SK-N-SH (cell line): Measurements from ENCODE around the gene FADS2. TPM values are rescaled to one million over a fixed set of nuclear protein-coding genes. Genes with fewer than 3 reads are reported as not detected.
A peak's percentile ranks its signal among the peaks of the same experiment; 100 is the strongest.

Source experiments
- CTCF ChIA-PET: fragments of 300-600, 350-600 bp; formaldehyde crosslinking; extraction: SDS; loops from one replicate; lab custom pipeline; 2021; lab: Yijun Ruan, JAX
- POLR2A ChIA-PET: fragments of 350-600 bp; sonication (Branson Sonifier 250); formaldehyde crosslinking; extraction: SDS; loops from one replicate; lab custom pipeline; 2020; ENCODE audit warnings: antibody characterized with exemption, inconsistent platforms; lab: Yijun Ruan, JAX
- DNase-seq: peaks from one replicate; pipeline ENCODE4 v3.0.0; 2012
- H2AFZ ChIP-seq: fragments of 200-600 bp; sonication (generic); 2 replicates; pipeline ENCODE4 v1.8.1; 2016; ENCODE audit warnings: antibody characterized with exemption, mild to moderate bottlenecking, low read depth
- H3F3A ChIP-seq: fragments of 200-600 bp; sonication (generic); replicated peaks from 2 replicates; pipeline ENCODE3; 2016; ENCODE audit warnings: antibody characterized with exemption, mild to moderate bottlenecking; ENCODE audit not compliant: insufficient read depth
- H3K27ac ChIP-seq, 2 experiments: fragments of 200-500 bp in 1 of 2; fragments of 200-600 bp in 1 of 2; sonication (Bioruptor generic) in 1 of 2; sonication (generic), shearing (Covaris generic) in 1 of 2; 2 replicates each; pipeline versions ENCODE4 v1.5.1 to v1.6.1; 2014 to 2016; ENCODE audit warnings: low read depth in 2 of 2, inconsistent platforms in 1 of 2, low read length in 1 of 2, mild to moderate bottlenecking in 1 of 2, mixed read lengths in 1 of 2
- H3K27me3 ChIP-seq: fragments of 200-600 bp; sonication (generic), shearing (Covaris generic); 2 replicates; pipeline ENCODE4 v1.6.1; 2016; ENCODE audit warnings: mixed run types; ENCODE audit not compliant: insufficient read depth
- H3K36me3 ChIP-seq, 2 experiments: fragments of 200-500 bp in 1 of 2; fragments of 200-600 bp in 1 of 2; sonication (Bioruptor generic) in 1 of 2; sonication (generic) in 1 of 2; replicated peaks in 1 of 2; 2 replicates each; pipeline versions ENCODE3 to v1.5.1; 2014 to 2016; ENCODE audit warnings: low read length in 1 of 2, mild to moderate bottlenecking in 1 of 2; ENCODE audit not compliant: insufficient read depth in 2 of 2, control insufficient read depth in 1 of 2
- H3K4me1 ChIP-seq, 2 experiments: fragments of 200-500 bp in 1 of 2; fragments of 200-600 bp in 1 of 2; sonication (Bioruptor generic) in 1 of 2; sonication (generic), shearing (Covaris generic) in 1 of 2; 2 replicates each; pipeline versions ENCODE4 v1.5.1 to v1.6.1; 2014 to 2016; ENCODE audit warnings: low read depth in 1 of 2, low read length in 1 of 2, mixed run types in 1 of 2; ENCODE audit not compliant: insufficient read depth in 2 of 2, control insufficient read depth in 1 of 2
- H3K4me2 ChIP-seq: fragments of 200-600 bp; sonication (generic), shearing (Covaris generic); 2 replicates; pipeline ENCODE4 v1.6.1; 2017; ENCODE audit warnings: mixed run types
- H3K4me3 ChIP-seq, 2 experiments: fragments of 200-500 bp in 1 of 2; fragments of 200-600 bp in 1 of 2; sonication (Bioruptor generic) in 1 of 2; sonication (generic), shearing (Covaris generic) in 1 of 2; 2 replicates each; pipeline versions ENCODE4 v1.5.1 to v1.8.1; 2014 to 2016; ENCODE audit warnings: low read depth in 2 of 2, inconsistent platforms in 1 of 2, low read length in 1 of 2, mild to moderate bottlenecking in 1 of 2, mixed read lengths in 1 of 2, moderate library complexity in 1 of 2
- H3K79me2 ChIP-seq: fragments of 200-600 bp; sonication (generic); 2 replicates; pipeline ENCODE4 v1.8.1; 2017; ENCODE audit warnings: mild to moderate bottlenecking; ENCODE audit not compliant: insufficient read depth
- H3K9ac ChIP-seq: fragments of 200-600 bp; sonication (generic); 2 replicates; pipeline ENCODE4 v1.6.1; 2017; ENCODE audit warnings: mixed run types
- H3K9me2 ChIP-seq: fragments of 200-600 bp; sonication (generic); 2 replicates; pipeline ENCODE4 v1.6.1; 2017; ENCODE audit warnings: mixed run types
- H3K9me3 ChIP-seq: fragments of 200-600 bp; sonication (generic); 2 replicates; pipeline ENCODE4 v1.6.1; 2017; ENCODE audit warnings: mixed run types, mild to moderate bottlenecking, moderate library complexity
- H4K20me1 ChIP-seq: fragments of 200-600 bp; sonication (generic); 2 replicates; pipeline ENCODE4 v1.6.1; 2017; ENCODE audit warnings: mild to moderate bottlenecking, mixed run types; ENCODE audit not compliant: insufficient read depth
- ELF1 ChIP-seq: IDR thresholded peaks from 2 replicates; pipeline ENCODE4 v1.4.0; 2012
- GABPA ChIP-seq: IDR thresholded peaks from 2 replicates; pipeline ENCODE4 v1.4.0; 2012; ENCODE audit warnings: low read depth, mild to moderate bottlenecking
- IRF3 ChIP-seq: fragments of 150-350 bp; IDR thresholded peaks from 2 replicates; pipeline ENCODE4 v1.6.1; 2016; ENCODE audit warnings: mild to moderate bottlenecking, low read depth, low read length
- MAX ChIP-seq: IDR thresholded peaks from 2 replicates; pipeline ENCODE4 v1.4.0; 2012; ENCODE audit warnings: low read depth
- MEF2A ChIP-seq: IDR thresholded peaks from 2 replicates; pipeline ENCODE4 v1.4.0; 2012; ENCODE audit warnings: low read depth, borderline replicate concordance
- MXI1 ChIP-seq: IDR thresholded peaks from 2 replicates; pipeline ENCODE4 v1.6.1; 2012; ENCODE audit warnings: mild to moderate bottlenecking, low read depth, low read length, improper control_type of control experiment
- PBX3 ChIP-seq: IDR thresholded peaks from 2 replicates; pipeline ENCODE4; 2012
- POLR2AphosphoS5 ChIP-seq: IDR thresholded peaks from 2 replicates; pipeline ENCODE4 v1.6.1; 2012; ENCODE audit warnings: low read depth, low read length
- RCOR1 ChIP-seq: fragments of 150-350 bp; IDR thresholded peaks from 2 replicates; pipeline ENCODE4 v1.6.1; 2017; ENCODE audit warnings: antibody characterized with exemption, low read length
- REST ChIP-seq: IDR thresholded peaks from 2 replicates; pipeline ENCODE4 v1.6.1; 2012; ENCODE audit warnings: mild to moderate bottlenecking, low read depth, low read length, moderate library complexity
- RXRA ChIP-seq: IDR thresholded peaks from 2 replicates; pipeline ENCODE4 v1.4.0; 2012; ENCODE audit warnings: low read depth, mild to moderate bottlenecking, borderline replicate concordance
- SIN3A ChIP-seq: IDR thresholded peaks from 2 replicates; pipeline ENCODE4 v1.6.1; 2012; ENCODE audit warnings: low read depth, mild to moderate bottlenecking, low read length, moderate library complexity, borderline replicate concordance
- SMC3 ChIP-seq: IDR thresholded peaks from 2 replicates; pipeline ENCODE4 v1.6.1; 2012; ENCODE audit warnings: low read depth, low read length, improper control_type of control experiment
- TCF12 ChIP-seq: IDR thresholded peaks from 2 replicates; pipeline ENCODE4 v1.4.0; 2012
- WGBS: methylation state at CpG from one replicate; pipeline ENCODE4 v1.1.6; 2017; ENCODE audit warnings: low lambda C conversion rate; 5-methylcytosine and 5-hydroxymethylcytosine counted together
- polyA plus RNA-seq, 3 experiments: library from polyadenylated mRNA; depleted of rRNA; stranded (reverse); fragments of >200 nt; gene quantifications; 2 replicates each; pipeline ENCODE4 v1.2.3, GENCODE V29; 2012

FADS2 gene
- polyA plus RNA-seq, 1 of the 3 experiments (the other 2 are of a cell fraction) = 67.8 TPM

- TF ChIP-seq MXI1 (0 out of 2 replicates have a peak, but pooled peaks have one; percentile 17), MAX (no peak), RCOR1 (no peak), PBX3 (no peak), IRF3 (no peak), ELF1 (no peak), GABPA (no peak), POLR2AphosphoS5 (no peak), SMC3 (peak; percentile 99)
Observed at GRCh38 chr11:61899146-61899841, 71.2 kb downstream of the FADS2 start (continued).

- DNase-seq = no peak
- 96% methylated on average over 15 of the region's 17 CpGs for WGBS
- POLR2A ChIA-PET = interaction anchor here (0.9 to 3.2 kb wide), 4 partner anchors 47 to 67 kb away, joined by 3 to 11 read pairs (median 10); partner anchors contain the start of gene FTH1
Observed at GRCh38 chr11:61900251-61900650, 72.2 kb downstream of the FADS2 start.

More at GRCh38 chr11:61900251-61900650, 72.2 kb downstream of the FADS2 start:
- CTCF ChIA-PET = interaction anchor here (1.2 to 12.1 kb wide), 19 partner anchors 8 to 270 kb away, joined by 3 to 543 read pairs (median 54); partner anchors contain the start of genes BEST1, FTH1 and RAB3IL1
- H2AFZ ChIP-seq = no peak overlapping the region
- no peak for TF ChIP-seq MEF2A
- no peak for TF ChIP-seq SIN3A
- TF ChIP-seq RCOR1 = no peak
- no peak for TF ChIP-seq REST
- TF ChIP-seq RXRA = no peak
- TF ChIP-seq ELF1 = no peak
- no peak for TF ChIP-seq TCF12
- H3K79me2 ChIP-seq = no peaks in the 10 kb centered on the region
- no peaks in the 10 kb centered on the region for H4K20me1 ChIP-seq
- no peak overlapping the region for H3K27ac ChIP-seq
- H3K4me3 ChIP-seq = no peak overlapping the region
- no peaks in the 10 kb centered on the region for H3K4me1 ChIP-seq
- H3K36me3 ChIP-seq = peaks cover 0 to 2% of the 10 kb centered on the region in 2 experiments
- no peak overlapping the region for H3K4me2 ChIP-seq
- no peaks in the 10 kb centered on the region for H3K9me2 ChIP-seq
- H3F3A ChIP-seq = no peaks in the 10 kb centered on the region
- H3K9me3 ChIP-seq = no peaks in the 10 kb centered on the region
- no peaks in the 10 kb centered on the region for H3K27me3 ChIP-seq
- H3K9ac ChIP-seq = no peak overlapping the region
